Measurements from ENCODE around the gene CSRNP2.

- TF ChIP-seq, protein P1, sequence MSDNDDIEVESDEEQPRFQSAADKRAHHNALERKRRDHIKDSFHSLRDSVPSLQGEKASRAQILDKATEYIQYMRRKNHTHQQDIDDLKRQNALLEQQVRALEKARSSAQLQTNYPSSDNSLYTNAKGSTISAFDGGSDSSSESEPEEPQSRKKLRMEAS (IDR thresholded peaks at IDR 0.05; ENCODE audit: insufficient read depth, insufficient read length): no peak
- TF ChIP-seq CTCF (IDR thresholded peaks at IDR 0.05; ENCODE audit: extremely low read depth in 1 of 2, insufficient read depth in 1 of 2, low read depth in 1 of 2, low read length in 2 of 2) (no peak), EZH2 (IDR thresholded peaks at IDR 0.05; ENCODE audit: borderline replicate concordance, low read depth, low read length, severe bottlenecking) (no peak), GATA2 (IDR thresholded peaks at IDR 0.05; ENCODE audit: insufficient read depth, insufficient read length, low read depth, low read length) (no peak), POLR2AphosphoS5 (IDR thresholded peaks at IDR 0.05; ENCODE audit: insufficient read depth, low read depth, low read length) (no peak), POLR2A (IDR thresholded peaks at IDR 0.05; ENCODE audit: low read depth, low read length) (no peak), MYC (IDR thresholded peaks at IDR 0.05; ENCODE audit: low read depth, low read length) (no peak), JUN (IDR thresholded peaks at IDR 0.05; ENCODE audit: borderline replicate concordance, insufficient read depth, insufficient read length, low read depth) (no peak)
Measured at GRCh38 chr12:51019927-51020326, 63.5 kb downstream of the CSRNP2 start.
